DMS79 (cell line): Measurements from ENCODE around the gene PDRG1.
"Not testable (repeated sequence)": the region's sequence is repeated elsewhere in the genome, so short reads cannot be mapped to it uniquely, and the experiment has no call there.

Experiments
- DNase-seq: peaks from one replicate; lab custom pipeline; 2025; lab: John Stamatoyannopoulos, UW

PDRG1 gene

GRCh38 chr20:31966991-31967655 lies 15.3 kb upstream of the PDRG1 start:
- no peak for DNase-seq

- DNase-seq = no peak
These were observed 12.0 kb upstream of the PDRG1 start for GRCh38 chr20:31963889-31964288.

GRCh38 chr20:31962761-31963160 lies 10.9 kb upstream of the PDRG1 start:
- no peak for DNase-seq

- DNase-seq = no peak
These were observed 5.0 kb upstream of the PDRG1 start for GRCh38 chr20:31956556-31957526.

GRCh38 chr20:31954500-31954899 lies 2.7 kb upstream of the PDRG1 start:
- no peak for DNase-seq

GRCh38 chr20:31953556-31954148 lies 1.8 kb upstream of the PDRG1 start:
- DNase-seq = no peak

GRCh38 chr20:31951203-31951529 lies 680 bp downstream of the PDRG1 start:
- no peak for DNase-seq

GRCh38 chr20:31949877-31950646 lies 1.8 kb downstream of the PDRG1 start:
- DNase-seq = no peak

- DNase-seq = no peak
These were observed 3.8 kb downstream of the PDRG1 start for GRCh38 chr20:31948008-31948407.

GRCh38 chr20:31945785-31946184 lies 6.1 kb downstream of the PDRG1 start:
- DNase-seq = no peak

GRCh38 chr20:31945319-31945718 lies 6.5 kb downstream of the PDRG1 start:
- DNase-seq = no peak

GRCh38 chr20:31943052-31943471 lies 8.8 kb downstream of the PDRG1 start:
- no peak for DNase-seq

- DNase-seq = no peak
These were observed 12.2 kb downstream of the PDRG1 start for GRCh38 chr20:31939661-31940060.

- no peak for DNase-seq
These were observed 14.0 kb downstream of the PDRG1 start for GRCh38 chr20:31937820-31938219.

- no peak for DNase-seq
These were observed 15.4 kb downstream of the PDRG1 start for GRCh38 chr20:31936420-31936819.

GRCh38 chr20:31934968-31935764 lies 16.7 kb downstream of the PDRG1 start:
- no peak for DNase-seq

- DNase-seq = no peak
These were observed 17.4 kb downstream of the PDRG1 start for GRCh38 chr20:31934491-31934890.

GRCh38 chr20:31933698-31934097 lies 18.1 kb downstream of the PDRG1 start:
- DNase-seq = no peak

- DNase-seq = no peak
These were observed 21.1 kb downstream of the PDRG1 start for GRCh38 chr20:31930779-31931178.

- DNase-seq = not testable (repeated sequence)
These were observed 22.2 kb downstream of the PDRG1 start for GRCh38 chr20:31929631-31930030.

GRCh38 chr20:31927627-31928159 lies 24.2 kb downstream of the PDRG1 start:
- DNase-seq = no peak
